ENCODE measurements around the gene PIK3R2. TPM values are rescaled to one million over a fixed set of nuclear protein-coding genes. Genes with fewer than 3 reads are reported as not detected.

PIK3R2 gene
- total and polyA plus RNA-seq, 2 of the 8 experiments (the other 6 are each of a cell fraction or from before 2014, with no cell fraction given), result 21.7 to 57.1 TPM

DNA sequence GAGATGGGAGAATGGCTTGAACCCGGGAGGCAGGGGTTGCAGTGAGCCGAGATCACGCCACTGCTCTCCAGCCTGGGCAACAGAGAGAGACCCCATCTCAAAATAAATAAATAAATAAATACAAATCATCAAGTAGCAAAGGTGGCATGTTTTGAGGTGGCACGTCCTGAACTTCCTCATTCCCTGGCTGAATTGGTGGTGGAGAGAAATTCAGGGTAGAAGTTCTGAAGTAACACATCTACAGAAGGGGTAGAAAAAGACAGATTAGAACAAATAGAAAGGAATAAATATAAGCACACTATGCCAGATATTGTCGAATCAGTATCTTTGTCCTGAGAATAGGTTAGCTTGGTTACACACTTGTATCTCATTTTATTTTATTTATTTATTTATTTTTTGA is 27.0 kb downstream of the PIK3R2 start (continued):
- TF ChIP-seq, protein P1, sequence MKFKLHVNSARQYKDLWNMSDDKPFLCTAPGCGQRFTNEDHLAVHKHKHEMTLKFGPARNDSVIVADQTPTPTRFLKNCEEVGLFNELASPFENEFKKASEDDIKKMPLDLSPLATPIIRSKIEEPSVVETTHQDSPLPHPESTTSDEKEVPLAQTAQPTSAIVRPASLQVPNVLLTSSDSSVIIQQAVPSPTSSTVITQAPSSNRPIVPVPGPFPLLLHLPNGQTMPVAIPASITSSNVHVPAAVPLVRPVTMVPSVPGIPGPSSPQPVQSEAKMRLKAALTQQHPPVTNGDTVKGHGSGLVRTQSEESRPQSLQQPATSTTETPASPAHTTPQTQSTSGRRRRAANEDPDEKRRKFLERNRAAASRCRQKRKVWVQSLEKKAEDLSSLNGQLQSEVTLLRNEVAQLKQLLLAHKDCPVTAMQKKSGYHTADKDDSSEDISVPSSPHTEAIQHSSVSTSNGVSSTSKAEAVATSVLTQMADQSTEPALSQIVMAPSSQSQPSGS (IDR thresholded peaks at IDR 0.05; ENCODE audit: low read length), result no peak
- TF ChIP-seq TCF12 (IDR thresholded peaks at IDR 0.05; ENCODE audit: low read depth, low read length) (no peak), EZH2 (IDR thresholded peaks at IDR 0.05; ENCODE audit: low read depth, low read length, severe bottlenecking) (no peak), ZNF274 (IDR thresholded peaks at IDR 0.05; ENCODE audit: borderline replicate concordance, extremely low read depth, low read length) (no peak), RXRA (IDR thresholded peaks at IDR 0.05; ENCODE audit: insufficient read depth, low read depth, low read length) (no peak)
